BE2C (cell line): ENCODE data around the gene RPEL1. TPM values are rescaled to one million over a fixed set of nuclear protein-coding genes. Genes with fewer than 3 reads are reported as not detected.
"Not testable (repeated sequence)": the region's sequence is repeated elsewhere in the genome, so short reads cannot be mapped to it uniquely, and the experiment has no call there.

Experiments used
- DNase-seq: peaks from one replicate; pipeline ENCODE4 v3.0.0-alpha.2; 2020
- H3K27me3 ChIP-seq: fragments of 250-450 bp; sonication (Bioruptor Pico); 2 replicates; pipeline ENCODE4 v1.5.1; 2020; ENCODE audit warnings: mild to moderate bottlenecking
- H3K36me3 ChIP-seq: fragments of 250-450 bp; sonication (Bioruptor Pico); 2 replicates; pipeline ENCODE4 v1.5.1; 2020; ENCODE audit warnings: mild to moderate bottlenecking
- H3K4me1 ChIP-seq: fragments of 250-450 bp; sonication (Bioruptor Pico); 2 replicates; pipeline ENCODE4 v1.5.1; 2020
- H3K4me3 ChIP-seq: 2 replicates; pipeline ENCODE4 v1.5.1; 2011; ENCODE audit warnings: low read depth, low read length
- H3K9me3 ChIP-seq: fragments of 250-450 bp; sonication (Bioruptor Pico); 2 replicates; pipeline ENCODE4 v1.5.1; 2020
- polyA plus RNA-seq: library from polyadenylated mRNA; unstranded; fragments of >200 nt; gene quantifications from one replicate; pipeline ENCODE4 v1.2.1, GENCODE V29; 2012; ENCODE audit warnings: low read depth, missing spikeins; ENCODE audit not compliant: insufficient read length, insufficient read depth
- TF ChIP-seq, protein P1 (sequence below): IDR thresholded peaks from 2 replicates; pipeline ENCODE4 v1.5.1; 2012; ENCODE audit warnings: mild to moderate bottlenecking, low read depth, low read length

Gene RPEL1
- not detected for polyA plus RNA-seq

- DNase-seq, H3K36me3 ChIP-seq, H3K27me3 ChIP-seq, H3K9me3 ChIP-seq, H3K4me1 ChIP-seq, H3K4me3 ChIP-seq: not testable (repeated sequence)
These were observed at the start of gene RPEL1 for GRCh38 chr10:103245587-103245986. Gene RPEL1, plus strand, starts transcription at chr10:103245887. Its CDS starts 110 bp downstream, at chr10:103245997.

DNA sequence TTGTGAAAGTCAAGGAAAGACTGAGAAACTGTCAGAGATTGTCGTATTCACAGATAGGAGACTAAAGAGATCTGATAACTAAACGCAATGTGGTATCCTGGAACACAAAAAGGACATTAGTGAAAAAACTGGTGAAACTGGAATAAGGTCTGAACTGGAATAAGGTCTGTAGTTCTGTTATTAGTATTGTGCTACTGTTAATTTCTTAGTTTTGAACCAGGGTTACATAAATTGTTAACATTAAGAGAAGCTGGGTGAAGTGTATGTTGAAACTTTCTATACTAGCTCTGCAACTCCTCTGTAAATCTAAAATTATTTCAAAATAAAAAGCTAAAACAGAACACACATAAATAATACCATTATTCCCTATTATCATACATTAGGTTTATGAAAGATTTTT is 49.2 kb upstream of the RPEL1 start:
- no peaks in the 10 kb centered on the region for H3K36me3 ChIP-seq
- H3K4me3 ChIP-seq, result no peak overlapping the region
- TF ChIP-seq, protein P1, sequence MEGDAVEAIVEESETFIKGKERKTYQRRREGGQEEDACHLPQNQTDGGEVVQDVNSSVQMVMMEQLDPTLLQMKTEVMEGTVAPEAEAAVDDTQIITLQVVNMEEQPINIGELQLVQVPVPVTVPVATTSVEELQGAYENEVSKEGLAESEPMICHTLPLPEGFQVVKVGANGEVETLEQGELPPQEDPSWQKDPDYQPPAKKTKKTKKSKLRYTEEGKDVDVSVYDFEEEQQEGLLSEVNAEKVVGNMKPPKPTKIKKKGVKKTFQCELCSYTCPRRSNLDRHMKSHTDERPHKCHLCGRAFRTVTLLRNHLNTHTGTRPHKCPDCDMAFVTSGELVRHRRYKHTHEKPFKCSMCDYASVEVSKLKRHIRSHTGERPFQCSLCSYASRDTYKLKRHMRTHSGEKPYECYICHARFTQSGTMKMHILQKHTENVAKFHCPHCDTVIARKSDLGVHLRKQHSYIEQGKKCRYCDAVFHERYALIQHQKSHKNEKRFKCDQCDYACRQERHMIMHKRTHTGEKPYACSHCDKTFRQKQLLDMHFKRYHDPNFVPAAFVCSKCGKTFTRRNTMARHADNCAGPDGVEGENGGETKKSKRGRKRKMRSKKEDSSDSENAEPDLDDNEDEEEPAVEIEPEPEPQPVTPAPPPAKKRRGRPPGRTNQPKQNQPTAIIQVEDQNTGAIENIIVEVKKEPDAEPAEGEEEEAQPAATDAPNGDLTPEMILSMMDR, result no peak
- no peak for DNase-seq
- no peaks in the 10 kb centered on the region for H3K4me1 ChIP-seq
- no peaks in the 10 kb centered on the region for H3K27me3 ChIP-seq
- no peaks in the 10 kb centered on the region for H3K9me3 ChIP-seq

GRCh38 chr10:103197174-103197573 is 48.5 kb upstream of the RPEL1 start:
- Histone ChIP-seq H3K4me3 (no peak overlapping the region), H3K4me1 (no peaks in the 10 kb centered on the region), H3K36me3 (no peaks in the 10 kb centered on the region), H3K27me3 (no peaks in the 10 kb centered on the region), H3K9me3 (no peaks in the 10 kb centered on the region)
- no peak for DNase-seq
- TF ChIP-seq, protein P1, result no peak

DNA sequence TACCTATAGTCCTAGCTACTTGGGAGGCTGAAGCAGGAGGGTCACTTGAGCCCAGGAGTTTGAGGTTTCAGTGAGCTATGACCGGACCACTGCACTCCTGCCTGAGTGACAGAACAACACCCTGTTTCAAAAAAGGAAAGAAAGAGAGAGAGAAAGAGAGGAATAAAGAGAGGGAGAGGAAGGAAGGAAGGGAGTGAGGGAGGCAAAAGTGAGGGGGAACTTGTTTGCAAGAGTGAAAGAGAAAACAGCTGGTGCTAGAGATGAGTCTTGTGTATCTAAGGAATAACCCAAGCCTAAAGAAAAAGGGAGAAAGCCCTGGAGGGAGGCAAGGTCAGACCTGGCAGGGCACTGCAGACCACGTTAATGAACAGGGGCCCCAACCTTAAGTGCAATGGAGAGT is 47.8 kb upstream of the RPEL1 start:
- DNase-seq, result no peak
- Histone ChIP-seq H3K9me3 (no peaks in the 10 kb centered on the region), H3K27me3 (no peaks in the 10 kb centered on the region), H3K4me3 (no peak overlapping the region), H3K4me1 (no peaks in the 10 kb centered on the region), H3K36me3 (no peaks in the 10 kb centered on the region)
- TF ChIP-seq, protein P1, result no peak

DNA sequence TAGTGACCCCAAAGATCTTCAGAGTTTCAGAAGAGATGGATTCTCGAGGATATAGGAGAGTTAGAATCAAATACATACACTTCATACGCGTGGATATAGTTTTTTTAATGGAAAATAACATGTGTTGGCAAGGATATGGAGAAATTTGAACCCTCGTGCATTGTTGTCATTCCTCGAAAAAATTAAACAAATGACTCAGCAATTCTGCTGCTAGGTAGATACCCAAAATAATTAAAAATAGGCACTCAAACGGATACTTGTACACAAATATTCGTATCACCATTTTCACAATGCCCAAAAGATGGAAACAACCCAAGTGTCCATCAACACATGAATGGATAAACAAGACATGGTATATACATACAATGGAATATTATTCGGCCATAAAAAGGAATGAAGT is 47.0 kb upstream of the RPEL1 start:
- DNase-seq, result no peak
- Histone ChIP-seq H3K4me1 (no peaks in the 10 kb centered on the region), H3K4me3 (no peak overlapping the region), H3K27me3 (no peaks in the 10 kb centered on the region), H3K36me3 (no peaks in the 10 kb centered on the region), H3K9me3 (no peaks in the 10 kb centered on the region)
- TF ChIP-seq, protein P1, result no peak

DNA sequence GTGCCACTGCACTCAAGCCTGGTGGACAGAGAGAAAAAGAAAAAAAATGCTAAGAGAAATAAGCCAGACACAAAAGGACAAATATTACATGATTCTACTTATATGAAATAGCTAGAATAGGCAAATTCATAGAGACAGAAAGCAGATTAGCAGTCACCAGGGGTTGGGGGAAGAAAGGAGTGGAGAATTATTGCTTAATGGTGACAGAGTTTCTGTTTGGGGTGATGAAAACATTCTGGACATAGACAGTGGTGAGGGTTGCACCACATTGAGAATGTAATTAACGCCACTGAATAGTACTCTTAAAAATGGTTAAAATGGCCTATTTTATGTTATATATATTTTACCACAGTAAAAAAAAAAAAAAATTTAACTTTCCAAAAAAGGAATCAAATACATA is 46.2 kb upstream of the RPEL1 start:
- no peaks in the 10 kb centered on the region for H3K9me3 ChIP-seq
- H3K4me1 ChIP-seq, result no peaks in the 10 kb centered on the region
- DNase-seq, result no peak
- no peaks in the 10 kb centered on the region for H3K27me3 ChIP-seq
- TF ChIP-seq, protein P1, result no peak
- H3K4me3 ChIP-seq, result no peak overlapping the region
- H3K36me3 ChIP-seq, result no peaks in the 10 kb centered on the region

DNA sequence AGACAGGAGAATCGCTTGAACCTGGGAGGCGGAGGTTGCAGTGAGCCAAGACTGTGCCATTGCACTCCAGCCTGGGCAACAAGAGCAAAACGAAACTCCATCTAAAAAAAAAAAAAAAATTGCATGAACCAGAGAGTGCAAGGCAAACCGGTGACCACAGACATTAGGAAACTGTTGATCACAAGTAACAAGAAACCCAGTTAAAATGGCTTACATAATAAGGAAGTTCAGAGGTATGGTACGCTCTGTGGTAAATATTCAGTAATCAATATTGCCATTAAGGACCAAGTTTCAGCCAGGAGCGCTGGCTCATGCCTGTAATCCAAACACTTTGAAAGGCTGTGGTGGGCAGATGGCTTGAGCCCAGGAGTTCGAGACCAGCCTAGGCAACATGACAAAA is 43.4 kb upstream of the RPEL1 start:
- no peak overlapping the region for H3K4me3 ChIP-seq
- H3K9me3 ChIP-seq, result no peaks in the 10 kb centered on the region
- DNase-seq, result no peak
- no peaks in the 10 kb centered on the region for H3K36me3 ChIP-seq
- TF ChIP-seq, protein P1, result no peak
- no peaks in the 10 kb centered on the region for H3K27me3 ChIP-seq
- H3K4me1 ChIP-seq, result no peaks in the 10 kb centered on the region
